Caco-2 (cell line): ENCODE data around the gene GRIK3. TPM values are rescaled to one million over a fixed set of nuclear protein-coding genes. Genes with fewer than 3 reads are reported as not detected.

Experiments used
- BruUV-seq: library from RNA; stranded (reverse); fragments of 400-500 nt; replicated peaks from 2 replicates; lab custom pipeline; 2021; lab: Mats Ljungman, UMichigan
- CTCF ChIA-PET: fragments of 300-600 bp; sonication (Branson Sonifier 250); formaldehyde crosslinking; loops from one replicate; lab custom pipeline; 2022; ENCODE audit warnings: antibody characterized with exemption; lab: Charles Lee
- POLR2A ChIA-PET: fragments of 300-600 bp; sonication (Branson Sonifier 250); formaldehyde crosslinking; loops from one replicate; lab custom pipeline; 2022; ENCODE audit warnings: antibody characterized with exemption; lab: Charles Lee
- DNase-seq, 2 experiments: peaks; one replicate each; pipeline versions ENCODE4 v3.0.0 to v3.0.0-alpha.2; 2020 to 2022
- H3K27me3 ChIP-seq: replicated peaks from 2 replicates; pipeline ENCODE4 v1.6.0; 2011; ENCODE audit warnings: low read length; ENCODE audit not compliant: control insufficient read depth, insufficient read depth
- H3K36me3 ChIP-seq: 2 replicates; pipeline ENCODE4 v1.5.1; 2011; ENCODE audit warnings: low read length; ENCODE audit not compliant: control insufficient read depth, insufficient read depth
- H3K4me1 ChIP-seq: fragments of 250-450 bp; sonication (Bioruptor Pico); 2 replicates; pipeline ENCODE4 v1.5.1; 2020; ENCODE audit warnings: mild to moderate bottlenecking
- H3K4me3 ChIP-seq: 2 replicates; pipeline ENCODE4 v1.5.1; 2011; ENCODE audit warnings: low read depth, mild to moderate bottlenecking, control low read depth, low read length
- H3K9me3 ChIP-seq: fragments of 250-450 bp; sonication (Bioruptor Pico); 2 replicates; pipeline ENCODE4 v1.5.1; 2020; ENCODE audit warnings: mild to moderate bottlenecking, moderate library complexity
- H3K27ac Mint-ChIP-seq: one replicate; pipeline ENCODE4 v1.8.0; 2022; ENCODE audit warnings: mixed read lengths; ENCODE audit not compliant: unreplicated experiment
- H3K27me3 Mint-ChIP-seq: one replicate; pipeline ENCODE4 v1.8.0; 2022; ENCODE audit warnings: mixed read lengths; ENCODE audit not compliant: insufficient read depth, unreplicated experiment
- H3K36me3 Mint-ChIP-seq: one replicate; pipeline ENCODE4 v1.8.0; 2022; ENCODE audit warnings: mild to moderate bottlenecking, mixed read lengths; ENCODE audit not compliant: insufficient read depth, unreplicated experiment
- H3K4me1 Mint-ChIP-seq: one replicate; pipeline ENCODE4 v1.8.0; 2022; ENCODE audit warnings: low read depth, mixed read lengths; ENCODE audit not compliant: unreplicated experiment
- H3K4me3 Mint-ChIP-seq: one replicate; pipeline ENCODE4 v1.8.0; 2022; ENCODE audit warnings: mild to moderate bottlenecking, moderate library complexity, mixed read lengths; ENCODE audit not compliant: unreplicated experiment
- H3K9me3 Mint-ChIP-seq: one replicate; pipeline ENCODE4 v1.8.0; 2022; ENCODE audit warnings: mixed read lengths; ENCODE audit not compliant: unreplicated experiment
- CTCF ChIP-seq, 2 experiments: fragments of 200-600 bp in 1 of 2; IDR thresholded peaks; 1 replicate in 1 of 2; 2 replicates in 1 of 2; pipeline versions ENCODE4 v1.5.1 to v1.8.0; 2011 to 2022; ENCODE audit warnings: antibody characterized with exemption in 1 of 2, control low read depth in 1 of 2, inconsistent platforms in 1 of 2, low read depth in 1 of 2, low read length in 1 of 2, mild to moderate bottlenecking in 1 of 2, moderate library complexity in 1 of 2; ENCODE audit not compliant: insufficient read depth in 1 of 2, severe bottlenecking in 1 of 2, unreplicated experiment in 1 of 2
- intact Hi-C: fragments of 100-400 bp; cut with micrococcal nuclease; formaldehyde crosslinking; loops from one replicate; pipeline ENCODE4 v1.10.0; 2022; ENCODE audit not compliant: unreplicated experiment
- total RNA-seq: library from RNA; stranded (reverse); gene quantifications from 2 replicates; pipeline ENCODE4 v1.2.3, GENCODE V29; 2022

Gene GRIK3
- total RNA-seq, 1 experiment from 2014 or later: not detected

- TF ChIP-seq CTCF (IDR thresholded peaks at IDR 0.05; ENCODE audit: insufficient read depth in 1 of 2, low read depth in 1 of 2, low read length in 1 of 2, severe bottlenecking in 1 of 2, unreplicated experiment in 1 of 2): no peak
- Mint-ChIP-seq H3K27me3 (peaks cover 19% of the 10 kb centered on the region), H3K4me3 (no peak overlapping the region), H3K36me3 (no peaks in the 10 kb centered on the region), H3K27ac (no peak overlapping the region), H3K9me3 (no peaks in the 10 kb centered on the region), H3K4me1 (no peaks in the 10 kb centered on the region)
- CTCF ChIA-PET: no interaction called here
- intact Hi-C loops: no loop called here
- Histone ChIP-seq H3K4me1 (no peaks in the 10 kb centered on the region), H3K4me3 (no peak overlapping the region), H3K9me3 (no peaks in the 10 kb centered on the region), H3K36me3 (no peaks in the 10 kb centered on the region), H3K27me3 (no peaks in the 10 kb centered on the region)
- POLR2A ChIA-PET: no interaction called here
- no peak for DNase-seq
- no TSS peak for BruUV-seq
Measured at GRCh38 chr1:36963006-36963405, 71.3 kb downstream of the GRIK3 start.

- CTCF ChIA-PET: no interaction called here
- H3K27me3 ChIP-seq: no peaks in the 10 kb centered on the region
Measured at GRCh38 chr1:36961062-36961615, 73.2 kb downstream of the GRIK3 start.

GRCh38 chr1:36956570-36956969 lies 77.7 kb downstream of the GRIK3 start:
- Histone ChIP-seq H3K4me3 (no peak overlapping the region), H3K4me1 (no peaks in the 10 kb centered on the region), H3K9me3 (no peaks in the 10 kb centered on the region), H3K27me3 (no peaks in the 10 kb centered on the region), H3K36me3 (no peaks in the 10 kb centered on the region)
- no peaks in the 10 kb centered on the region for H3K9me3 Mint-ChIP-seq
- intact Hi-C loops: no loop called here
- H3K36me3 Mint-ChIP-seq: no peaks in the 10 kb centered on the region
- no peaks in the 10 kb centered on the region for H3K4me1 Mint-ChIP-seq
- POLR2A ChIA-PET: no interaction called here
- CTCF ChIA-PET: no interaction called here
- no TSS peak for BruUV-seq
- TF ChIP-seq CTCF (IDR thresholded peaks at IDR 0.05; ENCODE audit: insufficient read depth in 1 of 2, low read depth in 1 of 2, low read length in 1 of 2, severe bottlenecking in 1 of 2, unreplicated experiment in 1 of 2): no peak
- no peak overlapping the region for H3K27ac Mint-ChIP-seq
- peaks cover 24% of the 10 kb centered on the region for H3K27me3 Mint-ChIP-seq
- no peak for DNase-seq
- H3K4me3 Mint-ChIP-seq: no peak overlapping the region

More at GRCh38 chr1:36961062-36961615, 73.2 kb downstream of the GRIK3 start:
- no peaks in the 10 kb centered on the region for H3K4me1 Mint-ChIP-seq
- no peak overlapping the region for H3K4me3 Mint-ChIP-seq
- BruUV-seq: no TSS peak
- H3K27ac Mint-ChIP-seq: no peak overlapping the region
- H3K4me1 ChIP-seq: no peaks in the 10 kb centered on the region
- H3K27me3 Mint-ChIP-seq: peaks cover 20% of the 10 kb centered on the region
- no peaks in the 10 kb centered on the region for H3K36me3 Mint-ChIP-seq
- intact Hi-C loops: no loop called here
- DNase-seq: no peak
- TF ChIP-seq CTCF (IDR thresholded peaks at IDR 0.05; ENCODE audit: insufficient read depth in 1 of 2, low read depth in 1 of 2, low read length in 1 of 2, severe bottlenecking in 1 of 2, unreplicated experiment in 1 of 2): no peak
- POLR2A ChIA-PET: no interaction called here
- no peaks in the 10 kb centered on the region for H3K36me3 ChIP-seq
- no peak overlapping the region for H3K4me3 ChIP-seq
- no peaks in the 10 kb centered on the region for H3K9me3 Mint-ChIP-seq
- H3K9me3 ChIP-seq: no peaks in the 10 kb centered on the region
